ENCODE results near the gene CYB5R4. TPM values are rescaled to one million over a fixed set of nuclear protein-coding genes. Genes with fewer than 3 reads are reported as not detected.

CYB5R4 gene
- total and polyA plus RNA-seq, 10 of the 15 experiments (the other 5 are each of a cell fraction or from before 2014, with no cell fraction given): 13.4 to 61.1 (median 27.5) TPM

DNA sequence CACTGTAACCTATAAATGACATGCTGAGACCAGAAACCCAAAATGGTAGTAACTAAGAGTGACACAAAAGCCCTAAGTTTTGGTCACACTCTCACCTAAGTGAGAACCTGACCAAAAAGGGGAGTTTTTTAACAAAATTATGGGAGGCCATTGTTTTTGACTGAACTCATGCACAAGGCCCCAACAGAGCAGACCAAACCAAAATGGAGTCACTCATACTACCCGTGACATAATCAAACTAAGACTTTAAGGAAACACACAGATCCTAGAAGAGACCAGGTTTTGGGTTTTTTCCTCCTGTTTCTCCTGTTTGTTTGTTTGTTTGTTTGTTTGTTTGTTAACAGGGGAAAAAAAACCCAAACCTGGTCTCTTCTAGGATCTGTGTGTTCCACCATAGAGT is 124.9 kb downstream of the CYB5R4 start:
- ChIA-PET RAD21 (ENCODE audit: unreplicated experiment) (no interaction called here), CTCF (interaction anchor here (0.6 kb wide), 1 partner anchor 15 kb away, joined by 3 read pairs; no protein-coding TSS in a partner anchor), SMC1A (ENCODE audit: uncharacterized antibody, unreplicated experiment) (no interaction called here), POLR2A (no interaction called here)
- TF ChIP-seq, protein P1, sequence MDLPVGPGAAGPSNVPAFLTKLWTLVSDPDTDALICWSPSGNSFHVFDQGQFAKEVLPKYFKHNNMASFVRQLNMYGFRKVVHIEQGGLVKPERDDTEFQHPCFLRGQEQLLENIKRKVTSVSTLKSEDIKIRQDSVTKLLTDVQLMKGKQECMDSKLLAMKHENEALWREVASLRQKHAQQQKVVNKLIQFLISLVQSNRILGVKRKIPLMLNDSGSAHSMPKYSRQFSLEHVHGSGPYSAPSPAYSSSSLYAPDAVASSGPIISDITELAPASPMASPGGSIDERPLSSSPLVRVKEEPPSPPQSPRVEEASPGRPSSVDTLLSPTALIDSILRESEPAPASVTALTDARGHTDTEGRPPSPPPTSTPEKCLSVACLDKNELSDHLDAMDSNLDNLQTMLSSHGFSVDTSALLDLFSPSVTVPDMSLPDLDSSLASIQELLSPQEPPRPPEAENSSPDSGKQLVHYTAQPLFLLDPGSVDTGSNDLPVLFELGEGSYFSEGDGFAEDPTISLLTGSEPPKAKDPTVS (IDR thresholded peaks at IDR 0.05; ENCODE audit: low read depth, low read length): no peak
- TF ChIP-seq CREB1 (IDR thresholded peaks at IDR 0.05; ENCODE audit: low read depth) (no peak), MTA3 (IDR thresholded peaks at IDR 0.05; ENCODE audit: borderline replicate concordance, low read length) (no peak), MLLT1 (IDR thresholded peaks at IDR 0.05) (no peak), ZBTB4 (CRISPR knock-in tag; IDR thresholded peaks at IDR 0.05) (no peak), ZNF687 (IDR thresholded peaks at IDR 0.05) (no peak), RELA (IDR thresholded peaks at IDR 0.05; ENCODE audit: borderline replicate concordance, partially characterized antibody) (no peak), CHD1 (IDR thresholded peaks at IDR 0.05; ENCODE audit: low read depth, low read length) (no peak), IKZF1 (conservative IDR thresholded peaks at IDR 0.05) (no peak), BACH1 (IDR thresholded peaks at IDR 0.05; ENCODE audit: borderline replicate concordance) (no peak), JUNB (IDR thresholded peaks at IDR 0.05) (no peak)
- no peak overlapping the region for H2AFZ ChIP-seq (ENCODE audit: control insufficient read depth, low read depth, low read length)
- intact Hi-C loops (cut with micrococcal nuclease; ENCODE audit: unreplicated experiment): no loop called here
- ATAC-seq (no peak), FAIRE-seq (no peak), DNase-seq (ENCODE audit: low read depth, low spot score) (no peak)
- no peak overlapping the region for H3K4me3 ChIP-seq
- no peak overlapping the region for H3K9ac ChIP-seq (ENCODE audit: control insufficient read depth, insufficient read depth, low read length)
- no peaks in the 10 kb centered on the region for H3K27me3 ChIP-seq (replicated peaks in 1 of 2; ENCODE audit: control insufficient read depth in 2 of 2, insufficient read depth in 2 of 2, low read length in 1 of 2)
- H3K4me1 ChIP-seq (ENCODE audit: control insufficient read depth, insufficient read depth, low read length): no peaks in the 10 kb centered on the region
- no peak overlapping the region for H3K27ac ChIP-seq (ENCODE audit: control insufficient read depth, insufficient read depth)
- no TSS peak for BruUV-seq (replicated peaks)
- in situ Hi-C loops (cut with MboI): no loop called here
- H4K20me1 ChIP-seq (ENCODE audit: control insufficient read depth, insufficient read depth): no peaks in the 10 kb centered on the region
- no peaks in the 10 kb centered on the region for H3K36me3 ChIP-seq (ENCODE audit: control insufficient read depth in 2 of 2, insufficient read depth in 2 of 2, low read length in 1 of 2)
- H3K79me2 ChIP-seq (ENCODE audit: control insufficient read depth, insufficient read depth, low read length): no peaks in the 10 kb centered on the region
- 35% methylated on average over 1 of the region's 1 CpG for WGBS (ENCODE audit: insufficient coverage, insufficient replicate concordance, low lambda C conversion rate, missing lambda C conversion rate)
- H3K9me3 ChIP-seq (replicated peaks; ENCODE audit: control insufficient read depth, insufficient read depth, low read length): no peaks in the 10 kb centered on the region
- H3K4me2 ChIP-seq (ENCODE audit: control insufficient read depth, insufficient read depth): no peak overlapping the region

All from GM12878 (cell line).